Prostate gland (tissue), 2 donors: ENCODE results near the gene MMS22L.

Experiments used
- CTCF ChIP-seq, 4 experiments: fragments of 200-600 bp in 2 of 4; fragments of 450-650 bp in 2 of 4; sonication (generic) in 2 of 4; IDR thresholded peaks; 1 replicate in 3 of 4; 2 replicates in 1 of 4; pipeline ENCODE4 v1.5.1; 2016 to 2019; ENCODE audit warnings: antibody characterized with exemption in 4 of 4, mild to moderate bottlenecking in 2 of 4, moderate library complexity in 2 of 4
- POLR2A ChIP-seq: fragments of 450-650 bp; IDR thresholded peaks from one replicate; pipeline ENCODE4 v1.6.1; 2016; ENCODE audit warnings: antibody characterized with exemption, mild to moderate bottlenecking

- TF ChIP-seq POLR2A (no peak), CTCF (IDR thresholded peaks at IDR 0.05) (no peak)
Measured at GRCh38 chr6:97129106-97129505, 153.9 kb downstream of the MMS22L start.
